ENCODE data around the gene MBTD1. TPM values are rescaled to one million over a fixed set of nuclear protein-coding genes. Genes with fewer than 3 reads are reported as not detected.
A peak's percentile ranks its signal among the peaks of the same experiment; 100 is the strongest.
"Not testable (repeated sequence)": the region's sequence is repeated elsewhere in the genome, so short reads cannot be mapped to it uniquely, and the experiment has no call there.

MBTD1 gene
- total and polyA plus RNA-seq, 2 experiments from 2014 or later = 3.2 to 24.2 TPM

GRCh38 chr17:51180486-51180885 lies 79.4 kb downstream of the MBTD1 start:
- no peak overlapping the region for H2AFZ ChIP-seq
- no peaks in the 10 kb centered on the region for H3K9me3 ChIP-seq (ENCODE audit: low read depth)
- no peaks in the 10 kb centered on the region for H3K4me1 ChIP-seq (ENCODE audit: insufficient read depth)
- 72% methylated on average over 5 of the region's 5 CpGs for WGBS (ENCODE audit: low lambda C conversion rate, missing lambda C conversion rate)
- H3K4me3 ChIP-seq = no peak overlapping the region
- no peak overlapping the region for H3K27ac ChIP-seq
- no peaks in the 10 kb centered on the region for H3K9me2 ChIP-seq (replicated peaks; ENCODE audit: insufficient read depth)
- DNase-seq (ENCODE audit: low spot score) = no peak
- H3K79me2 ChIP-seq = no peaks in the 10 kb centered on the region
- no peak overlapping the region for H3K4me2 ChIP-seq
- H4K20me1 ChIP-seq (ENCODE audit: insufficient read depth, poor library complexity, severe bottlenecking) = no peaks in the 10 kb centered on the region
- TF ChIP-seq EZH2phosphoT487 (IDR thresholded peaks at IDR 0.05; ENCODE audit: low read depth, severe bottlenecking, unreplicated experiment) (no peak), EZH2 (IDR thresholded peaks at IDR 0.05; ENCODE audit: borderline replicate concordance) (no peak), CTCF (IDR thresholded peaks at IDR 0.05; ENCODE audit: poor library complexity) (no peak)
- H3K27me3 ChIP-seq = no peaks in the 10 kb centered on the region
- H3K36me3 ChIP-seq (replicated peaks; ENCODE audit: insufficient read depth, low read depth) = no peaks in the 10 kb centered on the region

- not testable (repeated sequence) for H3K4me3 ChIP-seq; H3K9me3 ChIP-seq (ENCODE audit: low read depth); H3K27me3 ChIP-seq; H2AFZ ChIP-seq; H3K4me1 ChIP-seq (ENCODE audit: insufficient read depth); H3K4me2 ChIP-seq; DNase-seq (ENCODE audit: low spot score); H3K36me3 ChIP-seq (replicated peaks; ENCODE audit: insufficient read depth, low read depth); H3K27ac ChIP-seq; H3K9me2 ChIP-seq (replicated peaks; ENCODE audit: insufficient read depth); H4K20me1 ChIP-seq (ENCODE audit: insufficient read depth, poor library complexity, severe bottlenecking)
- 97% methylated on average over 9 of the region's 9 CpGs for WGBS (ENCODE audit: low lambda C conversion rate, missing lambda C conversion rate)
- H3K79me2 ChIP-seq = peaks cover 11% of the 10 kb centered on the region
Measured at GRCh38 chr17:51172030-51172429, 87.8 kb downstream of the MBTD1 start.

GRCh38 chr17:51170736-51171135 lies 89.1 kb downstream of the MBTD1 start:
- no peaks in the 10 kb centered on the region for H3K36me3 ChIP-seq (replicated peaks; ENCODE audit: insufficient read depth, low read depth)
- H3K4me3 ChIP-seq = no peak overlapping the region
- no peaks in the 10 kb centered on the region for H4K20me1 ChIP-seq (ENCODE audit: insufficient read depth, poor library complexity, severe bottlenecking)
- 89% methylated on average over 2 of the region's 2 CpGs for WGBS (ENCODE audit: low lambda C conversion rate, missing lambda C conversion rate)
- H3K4me2 ChIP-seq = no peak overlapping the region
- peaks cover 8% of the 10 kb centered on the region for H3K4me1 ChIP-seq (ENCODE audit: insufficient read depth)
- H3K9me3 ChIP-seq (ENCODE audit: low read depth) = no peaks in the 10 kb centered on the region
- peaks cover 11% of the 10 kb centered on the region for H3K79me2 ChIP-seq
- TF ChIP-seq CTCF (IDR thresholded peaks at IDR 0.05; ENCODE audit: poor library complexity) = no peak
- no peak for TF ChIP-seq EZH2phosphoT487 (IDR thresholded peaks at IDR 0.05; ENCODE audit: low read depth, severe bottlenecking, unreplicated experiment)
- no peak for TF ChIP-seq EZH2 (IDR thresholded peaks at IDR 0.05; ENCODE audit: borderline replicate concordance)
- H2AFZ ChIP-seq = no peak overlapping the region
- DNase-seq (ENCODE audit: low spot score) = no peak
- no peaks in the 10 kb centered on the region for H3K27me3 ChIP-seq
- H3K9me2 ChIP-seq (replicated peaks; ENCODE audit: insufficient read depth) = no peaks in the 10 kb centered on the region
- peak overlapping the region; percentile 20 for H3K27ac ChIP-seq

GRCh38 chr17:51169340-51169739 lies 90.5 kb downstream of the MBTD1 start:
- no peak overlapping the region for H3K4me3 ChIP-seq
- H3K4me1 ChIP-seq (ENCODE audit: insufficient read depth) = peaks cover 8% of the 10 kb centered on the region
- H3K4me2 ChIP-seq = no peak overlapping the region
- TF ChIP-seq EZH2 (IDR thresholded peaks at IDR 0.05; ENCODE audit: borderline replicate concordance) = no peak
- no peak for TF ChIP-seq EZH2phosphoT487 (IDR thresholded peaks at IDR 0.05; ENCODE audit: low read depth, severe bottlenecking, unreplicated experiment)
- no peak for TF ChIP-seq CTCF (IDR thresholded peaks at IDR 0.05; ENCODE audit: poor library complexity)
- H3K36me3 ChIP-seq (replicated peaks; ENCODE audit: insufficient read depth, low read depth) = no peaks in the 10 kb centered on the region
- H2AFZ ChIP-seq = no peak overlapping the region
- H3K9me3 ChIP-seq (ENCODE audit: low read depth) = no peaks in the 10 kb centered on the region
- DNase-seq (ENCODE audit: low spot score) = no peak
- no peaks in the 10 kb centered on the region for H4K20me1 ChIP-seq (ENCODE audit: insufficient read depth, poor library complexity, severe bottlenecking)
- H3K79me2 ChIP-seq = peaks cover 11% of the 10 kb centered on the region
- 100% methylated on average over 1 of the region's 1 CpG for WGBS (ENCODE audit: low lambda C conversion rate, missing lambda C conversion rate)
- H3K27me3 ChIP-seq = no peaks in the 10 kb centered on the region
- H3K27ac ChIP-seq = no peak overlapping the region
- H3K9me2 ChIP-seq (replicated peaks; ENCODE audit: insufficient read depth) = no peaks in the 10 kb centered on the region

All from hepatocyte (in vitro differentiated cells).